OCI-LY1 (cell line): ENCODE data around the gene SLCO2A1.

Experiments
- CTCF ChIP-seq: fragments of 200-600 bp; sonication (generic), shearing (Covaris generic); IDR thresholded peaks from 2 replicates; pipeline ENCODE4 v1.5.1; 2017; ENCODE audit warnings: mild to moderate bottlenecking, antibody characterized with exemption, low read length, moderate library complexity, mixed read lengths
- EZH2 ChIP-seq: fragments of 200-600 bp; sonication (generic), shearing (Covaris generic); IDR thresholded peaks from 2 replicates; pipeline ENCODE4 v1.8.0; 2017; ENCODE audit warnings: borderline replicate concordance, mixed run types, mild to moderate bottlenecking, antibody characterized with exemption, low read length, moderate library complexity, mixed read lengths

GRCh38 chr3:133983576-133984560, 45.9 kb downstream of the SLCO2A1 start:
- no peak for TF ChIP-seq CTCF
- no peak for TF ChIP-seq EZH2
